HL-60 (cell line): ENCODE measurements around the gene NEK10.

Experiments used
- CTCF ChIP-seq: IDR thresholded peaks from one replicate; pipeline ENCODE4 v1.5.1; 2011; ENCODE audit warnings: low read length, control low read depth, inconsistent platforms; ENCODE audit not compliant: insufficient read depth
- POLR2AphosphoS5 ChIP-seq: IDR thresholded peaks from 2 replicates; pipeline ENCODE4 v1.6.1; 2012; ENCODE audit warnings: low read depth
- TF ChIP-seq, protein P1 (sequence below): IDR thresholded peaks from 2 replicates; pipeline ENCODE4 v1.6.1; 2012; ENCODE audit warnings: low read depth; ENCODE audit not compliant: insufficient replicate concordance

GRCh38 chr3:27253831-27254230 is 115.4 kb downstream of the NEK10 start:
- peak; percentile 5 for TF ChIP-seq CTCF
- no peak for TF ChIP-seq POLR2AphosphoS5
- TF ChIP-seq, protein P1, sequence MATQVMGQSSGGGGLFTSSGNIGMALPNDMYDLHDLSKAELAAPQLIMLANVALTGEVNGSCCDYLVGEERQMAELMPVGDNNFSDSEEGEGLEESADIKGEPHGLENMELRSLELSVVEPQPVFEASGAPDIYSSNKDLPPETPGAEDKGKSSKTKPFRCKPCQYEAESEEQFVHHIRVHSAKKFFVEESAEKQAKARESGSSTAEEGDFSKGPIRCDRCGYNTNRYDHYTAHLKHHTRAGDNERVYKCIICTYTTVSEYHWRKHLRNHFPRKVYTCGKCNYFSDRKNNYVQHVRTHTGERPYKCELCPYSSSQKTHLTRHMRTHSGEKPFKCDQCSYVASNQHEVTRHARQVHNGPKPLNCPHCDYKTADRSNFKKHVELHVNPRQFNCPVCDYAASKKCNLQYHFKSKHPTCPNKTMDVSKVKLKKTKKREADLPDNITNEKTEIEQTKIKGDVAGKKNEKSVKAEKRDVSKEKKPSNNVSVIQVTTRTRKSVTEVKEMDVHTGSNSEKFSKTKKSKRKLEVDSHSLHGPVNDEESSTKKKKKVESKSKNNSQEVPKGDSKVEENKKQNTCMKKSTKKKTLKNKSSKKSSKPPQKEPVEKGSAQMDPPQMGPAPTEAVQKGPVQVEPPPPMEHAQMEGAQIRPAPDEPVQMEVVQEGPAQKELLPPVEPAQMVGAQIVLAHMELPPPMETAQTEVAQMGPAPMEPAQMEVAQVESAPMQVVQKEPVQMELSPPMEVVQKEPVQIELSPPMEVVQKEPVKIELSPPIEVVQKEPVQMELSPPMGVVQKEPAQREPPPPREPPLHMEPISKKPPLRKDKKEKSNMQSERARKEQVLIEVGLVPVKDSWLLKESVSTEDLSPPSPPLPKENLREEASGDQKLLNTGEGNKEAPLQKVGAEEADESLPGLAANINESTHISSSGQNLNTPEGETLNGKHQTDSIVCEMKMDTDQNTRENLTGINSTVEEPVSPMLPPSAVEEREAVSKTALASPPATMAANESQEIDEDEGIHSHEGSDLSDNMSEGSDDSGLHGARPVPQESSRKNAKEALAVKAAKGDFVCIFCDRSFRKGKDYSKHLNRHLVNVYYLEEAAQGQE: no peak
